Activated T-helper 1 cell treated with anti-CD3 and anti-CD28 coated beads, Interleukin-12 subunit alpha, Interleukin-12 subunit beta, Interleukin-2, Interleukin-4 antibody, amounts not matched to agents 30 ng/mL and 10 ng/mL and 1 ng/mL, durations not matched to agents 14 hours and 24 hours and 36 hours (primary cell): ENCODE results near the gene PNMA8B. TPM values are rescaled to one million over a fixed set of nuclear protein-coding genes. Genes with fewer than 3 reads are reported as not detected.
A peak's percentile ranks its signal among the peaks of the same experiment; 100 is the strongest.
"Not testable (repeated sequence)": the region's sequence is repeated elsewhere in the genome, so short reads cannot be mapped to it uniquely, and the experiment has no call there.

Experiments
- DNase-seq: peaks from one replicate; pipeline ENCODE4 v3.0.0; 2021; ENCODE audit warnings: low spot score
- H3K27ac Mint-ChIP-seq: one replicate; pipeline ENCODE4 v1.8.0; 2021; ENCODE audit warnings: mild to moderate bottlenecking, mixed read lengths
- H3K27me3 Mint-ChIP-seq: one replicate; pipeline ENCODE4 v1.8.0; 2022; ENCODE audit warnings: mild to moderate bottlenecking, moderate library complexity, mixed read lengths; ENCODE audit not compliant: insufficient read depth
- H3K36me3 Mint-ChIP-seq: one replicate; pipeline ENCODE4 v1.8.0; 2021; ENCODE audit warnings: low read depth, mixed read lengths
- H3K4me1 Mint-ChIP-seq: one replicate; pipeline ENCODE4 v1.8.0; 2021; ENCODE audit warnings: low read depth, mixed read lengths
- H3K4me3 Mint-ChIP-seq: one replicate; pipeline ENCODE4 v1.8.0; 2021; ENCODE audit warnings: mild to moderate bottlenecking, moderate library complexity, mixed read lengths
- H3K9me3 Mint-ChIP-seq: one replicate; pipeline ENCODE4 v1.8.0; 2021; ENCODE audit warnings: mixed read lengths
- intact Hi-C: fragments of 100-400 bp; cut with micrococcal nuclease; formaldehyde crosslinking; loops from one replicate; pipeline ENCODE4 v1.15.1; 2024
- total RNA-seq: library from RNA; stranded (reverse); gene quantifications from 2 replicates; pipeline ENCODE4 v1.2.3, GENCODE V29; 2022

PNMA8B gene
- total RNA-seq: not detected in 2 replicates

- peaks cover 4% of the 10 kb centered on the region for H3K36me3 Mint-ChIP-seq
- DNase-seq: no peak
- intact Hi-C loops: no loop called here
- H3K4me1 Mint-ChIP-seq: peaks cover 5% of the 10 kb centered on the region
- H3K9me3 Mint-ChIP-seq: no peaks in the 10 kb centered on the region
- H3K4me3 Mint-ChIP-seq: peak within 1 kb of the TSS; percentile 33
- peak within 1 kb of the TSS; percentile 26 for H3K27ac Mint-ChIP-seq
- peaks cover 66% of the 10 kb centered on the region for H3K27me3 Mint-ChIP-seq
Observed at GRCh38 chr19:46495786-46496099, at the start of gene PNMA8B. TSS of gene PNMA8B (minus strand) at chr19:46495867. CDS start at chr19:46495465, 402 bp downstream.

- no peak for DNase-seq
- no peak overlapping the region for H3K27ac Mint-ChIP-seq
- H3K4me3 Mint-ChIP-seq: no peak overlapping the region
- peaks cover 9% of the 10 kb centered on the region for H3K9me3 Mint-ChIP-seq
- H3K4me1 Mint-ChIP-seq: no peaks in the 10 kb centered on the region
- H3K36me3 Mint-ChIP-seq: no peaks in the 10 kb centered on the region
- intact Hi-C loops: no loop called here
- peaks cover 5% of the 10 kb centered on the region for H3K27me3 Mint-ChIP-seq
Observed at GRCh38 chr19:46544651-46545050, 49.0 kb upstream of the PNMA8B start.

- peaks cover 9% of the 10 kb centered on the region for H3K4me1 Mint-ChIP-seq
- H3K9me3 Mint-ChIP-seq: no peaks in the 10 kb centered on the region
- intact Hi-C loops: loop anchor here (1.0 kb wide), 2 partner anchors 13 to 26 kb away; no protein-coding TSS in a partner anchor
- no peak overlapping the region for H3K4me3 Mint-ChIP-seq
- peak; percentile 51 for DNase-seq
- H3K27me3 Mint-ChIP-seq: peaks cover 7% of the 10 kb centered on the region
- no peaks in the 10 kb centered on the region for H3K36me3 Mint-ChIP-seq
- no peak overlapping the region for H3K27ac Mint-ChIP-seq
Observed at GRCh38 chr19:46542428-46543230, 47.0 kb upstream of the PNMA8B start.

- no peaks in the 10 kb centered on the region for H3K9me3 Mint-ChIP-seq
- DNase-seq: peak; percentile 31
- intact Hi-C loops: no loop called here
- H3K27ac Mint-ChIP-seq: no peak overlapping the region
- no peak overlapping the region for H3K4me3 Mint-ChIP-seq
- H3K27me3 Mint-ChIP-seq: peaks cover 10% of the 10 kb centered on the region
- peaks cover 13% of the 10 kb centered on the region for H3K4me1 Mint-ChIP-seq
- no peaks in the 10 kb centered on the region for H3K36me3 Mint-ChIP-seq
Observed at GRCh38 chr19:46537136-46538097, 41.8 kb upstream of the PNMA8B start.

GRCh38 chr19:46536391-46536790 lies 40.7 kb upstream of the PNMA8B start:
- peaks cover 13% of the 10 kb centered on the region for H3K4me1 Mint-ChIP-seq
- no peak for DNase-seq
- H3K27me3 Mint-ChIP-seq: peaks cover 10% of the 10 kb centered on the region
- no peak overlapping the region for H3K4me3 Mint-ChIP-seq
- H3K9me3 Mint-ChIP-seq: no peaks in the 10 kb centered on the region
- H3K27ac Mint-ChIP-seq: no peak overlapping the region
- intact Hi-C loops: no loop called here
- H3K36me3 Mint-ChIP-seq: no peaks in the 10 kb centered on the region

GRCh38 chr19:46533621-46534081 lies 38.0 kb upstream of the PNMA8B start:
- peaks cover 24% of the 10 kb centered on the region for H3K4me1 Mint-ChIP-seq
- H3K9me3 Mint-ChIP-seq: no peaks in the 10 kb centered on the region
- H3K4me3 Mint-ChIP-seq: no peak overlapping the region
- no peak for DNase-seq
- intact Hi-C loops: no loop called here
- H3K27ac Mint-ChIP-seq: no peak overlapping the region
- H3K27me3 Mint-ChIP-seq: peaks cover 5% of the 10 kb centered on the region
- no peaks in the 10 kb centered on the region for H3K36me3 Mint-ChIP-seq

GRCh38 chr19:46533078-46533620 lies 37.5 kb upstream of the PNMA8B start:
- H3K27ac Mint-ChIP-seq: no peak overlapping the region
- DNase-seq: no peak
- intact Hi-C loops: no loop called here
- H3K27me3 Mint-ChIP-seq: peaks cover 5% of the 10 kb centered on the region
- H3K4me3 Mint-ChIP-seq: no peak overlapping the region
- no peaks in the 10 kb centered on the region for H3K9me3 Mint-ChIP-seq
- no peaks in the 10 kb centered on the region for H3K36me3 Mint-ChIP-seq
- peaks cover 22% of the 10 kb centered on the region for H3K4me1 Mint-ChIP-seq

GRCh38 chr19:46530636-46531035 lies 35.0 kb upstream of the PNMA8B start:
- H3K4me3 Mint-ChIP-seq: no peak overlapping the region
- intact Hi-C loops: no loop called here
- H3K27me3 Mint-ChIP-seq: peaks cover 2% of the 10 kb centered on the region
- no peak for DNase-seq
- no peak overlapping the region for H3K27ac Mint-ChIP-seq
- H3K9me3 Mint-ChIP-seq: peaks cover under 1% of the 10 kb centered on the region
- H3K36me3 Mint-ChIP-seq: peaks cover 2% of the 10 kb centered on the region
- H3K4me1 Mint-ChIP-seq: peaks cover 15% of the 10 kb centered on the region

GRCh38 chr19:46529622-46530451 lies 34.2 kb upstream of the PNMA8B start:
- Mint-ChIP-seq H3K27ac (no peak overlapping the region), H3K9me3 (peaks cover 8% of the 10 kb centered on the region), H3K27me3 (peaks cover 2% of the 10 kb centered on the region), H3K4me3 (no peak overlapping the region), H3K4me1 (peaks cover 15% of the 10 kb centered on the region), H3K36me3 (peaks cover 8% of the 10 kb centered on the region)
- intact Hi-C loops: loop anchor here (1.0 kb wide), 6 partner anchors 12 to 224 kb away; no protein-coding TSS in a partner anchor
- DNase-seq: peak; percentile 60

- H3K4me1 Mint-ChIP-seq: peaks cover 20% of the 10 kb centered on the region
- no peak for DNase-seq
- intact Hi-C loops: loop anchor here (1.0 kb wide), 6 partner anchors 13 to 225 kb away; no protein-coding TSS in a partner anchor
- peaks cover 18% of the 10 kb centered on the region for H3K9me3 Mint-ChIP-seq
- peaks cover 8% of the 10 kb centered on the region for H3K36me3 Mint-ChIP-seq
- H3K27me3 Mint-ChIP-seq: peaks cover 2% of the 10 kb centered on the region
- no peak overlapping the region for H3K4me3 Mint-ChIP-seq
- no peak overlapping the region for H3K27ac Mint-ChIP-seq
Observed at GRCh38 chr19:46528601-46529590, 33.2 kb upstream of the PNMA8B start.

GRCh38 chr19:46526801-46527200 lies 31.1 kb upstream of the PNMA8B start:
- DNase-seq, H3K4me3 Mint-ChIP-seq, H3K27ac Mint-ChIP-seq, intact Hi-C loops, H3K27me3 Mint-ChIP-seq, H3K36me3 Mint-ChIP-seq: not testable (repeated sequence)
- H3K9me3 Mint-ChIP-seq: peaks cover 19% of the 10 kb centered on the region
- H3K4me1 Mint-ChIP-seq: peaks cover 35% of the 10 kb centered on the region
